SK-N-SH (cell line): ENCODE measurements around the gene ABCA10.

ENCODE experiments used
- CTCF ChIP-seq: fragments of 200-600 bp; sonication (generic); IDR thresholded peaks from 2 replicates; pipeline ENCODE4 v1.6.1; 2017; ENCODE audit warnings: antibody characterized with exemption, mild to moderate bottlenecking, moderate library complexity
- JUND ChIP-seq: IDR thresholded peaks from 2 replicates; pipeline ENCODE4 v1.4.0; 2012
- TAF1 ChIP-seq: IDR thresholded peaks from 2 replicates; pipeline ENCODE4 v1.6.1; 2012; ENCODE audit warnings: low read depth, mild to moderate bottlenecking, low read length, moderate library complexity, borderline replicate concordance
- YY1 ChIP-seq: IDR thresholded peaks from 2 replicates; pipeline ENCODE4 v1.4.0; 2012; ENCODE audit warnings: low read depth, mild to moderate bottlenecking

- TF ChIP-seq JUND (no peak), CTCF (no peak), YY1 (no peak), TAF1 (no peak)
Observed at GRCh38 chr17:69173118-69173517, 55.5 kb downstream of the ABCA10 start.
